ENCODE results near the gene IPO4. TPM values are rescaled to one million over a fixed set of nuclear protein-coding genes. Genes with fewer than 3 reads are reported as not detected.

Gene IPO4
- total and polyA plus RNA-seq, 2 of the 13 experiments (the other 11 are each of a cell fraction or from before 2014, with no cell fraction given) = 39.0 to 179 TPM

DNA sequence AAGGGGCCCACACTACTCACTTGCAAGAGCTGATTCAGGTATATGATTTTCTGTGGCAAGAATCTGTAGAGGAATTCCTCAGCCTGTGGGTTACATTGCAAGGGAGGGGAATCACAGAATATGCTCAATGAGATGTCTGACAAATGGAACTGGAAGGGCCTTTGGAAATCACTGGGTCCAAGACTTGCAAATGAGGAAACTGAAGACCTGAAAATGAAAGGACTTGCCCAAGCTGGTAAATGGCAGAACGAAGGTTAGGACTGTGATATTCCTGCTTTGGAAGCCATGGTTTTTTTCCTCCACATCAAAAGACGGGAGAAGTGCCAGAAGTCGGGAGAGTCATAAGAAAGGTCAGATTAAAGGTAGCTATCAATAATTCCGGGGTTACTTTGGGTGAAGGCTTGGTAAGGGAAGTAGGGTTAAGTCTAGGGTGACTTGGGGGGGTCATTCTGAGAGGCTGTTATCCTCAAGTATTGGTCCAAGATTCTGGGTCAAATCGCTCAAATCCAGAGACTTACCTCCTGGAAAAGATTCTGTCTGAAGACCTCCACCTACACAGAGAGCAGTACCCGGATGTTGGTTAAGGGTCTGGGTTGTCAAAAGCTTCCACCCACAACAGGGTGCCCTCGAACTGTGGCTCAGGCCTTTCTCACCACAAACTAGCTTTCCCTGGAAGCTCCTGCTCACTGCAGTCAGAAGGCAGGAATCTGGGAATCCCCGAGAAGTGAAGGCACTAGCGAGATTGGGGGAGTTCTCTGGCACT is 42.7 kb downstream of the IPO4 start (continued):
- peak; percentile 19 for TF ChIP-seq ARNT2 (CRISPR knock-in tag; IDR thresholded peaks at IDR 0.05; ENCODE audit: low read depth)
- TF ChIP-seq ZNF142 (CRISPR knock-in tag; IDR thresholded peaks at IDR 0.05) = 0 out of 2 replicates have a peak, but pooled peaks have one; percentile 10
- TF ChIP-seq PHF20 (CRISPR knock-in tag; IDR thresholded peaks at IDR 0.05) = no peak
- no peak for TF ChIP-seq CENPX (CRISPR knock-in tag; IDR thresholded peaks at IDR 0.05)
- TF ChIP-seq ARNTL (CRISPR knock-in tag; IDR thresholded peaks at IDR 0.05) = 0 out of 2 replicates have a peak, but pooled peaks have one; percentile 23
- peak; percentile 57; the same call in 1 of the 2 replicates for TF ChIP-seq NFE2L1 (CRISPR knock-in tag; IDR thresholded peaks at IDR 0.05; ENCODE audit: borderline replicate concordance)
- 0 out of 2 replicates have a peak, but pooled peaks have one; percentile 13 for TF ChIP-seq ZNF24 (IDR thresholded peaks at IDR 0.05)
- 0 out of 2 replicates have a peak, but pooled peaks have one; percentile 32 for TF ChIP-seq ZNF570 (CRISPR knock-in tag; IDR thresholded peaks at IDR 0.05; ENCODE audit: borderline replicate concordance)
- no peak for TF ChIP-seq ATM (IDR thresholded peaks at IDR 0.05; ENCODE audit: borderline replicate concordance)
- no peak for TF ChIP-seq SRSF1 (optimal IDR thresholded peaks at IDR 0.05; ENCODE audit: low read depth, low read length)
- TF ChIP-seq MZF1 (CRISPR knock-in tag; IDR thresholded peaks at IDR 0.05; ENCODE audit: borderline replicate concordance) = 0 out of 2 replicates have a peak, but pooled peaks have one; percentile 41
- TF ChIP-seq ZNF468 (CRISPR knock-in tag; IDR thresholded peaks at IDR 0.05) = no peak
- TF ChIP-seq ZBTB7B (CRISPR knock-in tag; IDR thresholded peaks at IDR 0.05) = no peak; the same call in 1 of the 2 replicates
- peak; percentile 90; the same call in 1 of the 2 replicates for TF ChIP-seq ATRX (CRISPR knock-in tag; IDR thresholded peaks at IDR 0.05; ENCODE audit: borderline replicate concordance)
- TF ChIP-seq ZNF367 (CRISPR knock-in tag; IDR thresholded peaks at IDR 0.05; ENCODE audit: borderline replicate concordance) = no peak
- peak; percentile 19; the same call in 1 of the 2 replicates for TF ChIP-seq BRCA1 (CRISPR knock-in tag; IDR thresholded peaks at IDR 0.05)
- no peak for TF ChIP-seq POLR2AphosphoS2 (IDR thresholded peaks at IDR 0.05; ENCODE audit: low read depth, low read length)
- TF ChIP-seq ZNF260 (CRISPR knock-in tag; IDR thresholded peaks at IDR 0.05; ENCODE audit: borderline replicate concordance, low read depth) = no peak
- TF ChIP-seq CAMTA2 (CRISPR knock-in tag; IDR thresholded peaks at IDR 0.05; ENCODE audit: borderline replicate concordance) = peak; percentile 85; the same call in 1 of the 2 replicates
- 0 out of 2 replicates have a peak, but pooled peaks have one; percentile 17 for TF ChIP-seq ZNF180 (CRISPR knock-in tag; IDR thresholded peaks at IDR 0.05; ENCODE audit: borderline replicate concordance, low read depth)
- TF ChIP-seq ZNF720 (CRISPR knock-in tag; IDR thresholded peaks at IDR 0.05) = no peak
- no peak for TF ChIP-seq MEF2D (CRISPR knock-in tag; IDR thresholded peaks at IDR 0.05)
- no peak for TF ChIP-seq ZC3H4 (CRISPR knock-in tag; IDR thresholded peaks at IDR 0.05; ENCODE audit: borderline replicate concordance)
- no peak for TF ChIP-seq ZNF263 (CRISPR knock-in tag; IDR thresholded peaks at IDR 0.05)
- no peak for TF ChIP-seq ZNF441 (CRISPR knock-in tag; IDR thresholded peaks at IDR 0.05; ENCODE audit: borderline replicate concordance)
- TF ChIP-seq ZNF235 (CRISPR knock-in tag; IDR thresholded peaks at IDR 0.05; ENCODE audit: borderline replicate concordance) = 0 out of 2 replicates have a peak, but pooled peaks have one; percentile 6

All from HepG2 (cell line).